ENCODE measurements around the gene AIDA. TPM values are rescaled to one million over a fixed set of nuclear protein-coding genes. Genes with fewer than 3 reads are reported as not detected.

AIDA gene
- polyA plus RNA-seq, 3 donors: 10.0 to 11.7 (median 11.7) TPM

DNA sequence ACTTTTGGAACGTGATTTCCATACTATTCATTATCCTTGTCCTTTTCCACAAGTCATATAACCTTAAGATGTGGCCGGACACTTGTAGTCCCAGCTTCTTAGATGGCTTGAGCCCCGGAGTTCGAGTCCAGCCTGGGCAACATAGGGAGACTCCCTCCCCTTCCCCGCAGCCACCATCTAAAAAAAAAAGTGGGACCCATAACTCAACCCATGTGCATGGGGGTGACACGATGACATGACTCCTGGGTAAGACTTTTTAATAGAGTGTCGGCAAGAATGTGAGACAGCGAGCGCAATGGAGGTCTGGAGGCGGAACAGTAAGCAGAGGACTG lies 68.7 kb downstream of the AIDA start:
- Histone ChIP-seq H3K79me2 (ENCODE audit: insufficient read depth, low read length) (peaks cover 26% of the 10 kb centered on the region), H4K20me1 (ENCODE audit: insufficient read depth, low read length) (no peaks in the 10 kb centered on the region), H3K9me3 (replicated peaks in 1 of 2; ENCODE audit: control insufficient read depth in 1 of 2, insufficient read depth in 1 of 2, low read length in 2 of 2) (no peaks in the 10 kb centered on the region), H3K4me2 (replicated peaks; ENCODE audit: extremely low read depth, low read length, poor library complexity, severe bottlenecking) (peak overlapping the region; percentile 83), H3K27me3 (ENCODE audit: control insufficient read depth in 2 of 2, insufficient read depth in 2 of 2, low read length in 2 of 2) (no peaks in the 10 kb centered on the region), H3K4me3 (replicated peaks in 1 of 3; ENCODE audit: low read depth in 2 of 3, low read length in 3 of 3) (peak overlapping the region; percentile 88 to 100 (median 95)), H3K9ac (ENCODE audit: insufficient read depth, low read length, poor library complexity, severe bottlenecking) (peak overlapping the region; percentile 98), H3K27ac (ENCODE audit: low read depth in 1 of 2, low read length in 2 of 2) (peak overlapping the region; percentile 92 to 100), H3K36me3 (replicated peaks in 1 of 2; ENCODE audit: control insufficient read depth in 1 of 2, insufficient read depth in 2 of 2, low read length in 2 of 2) (peaks cover 25 to 44% of the 10 kb centered on the region in 2 donors), H2AFZ (ENCODE audit: insufficient read depth, low read depth, low read length, poor library complexity, severe bottlenecking) (peak overlapping the region; percentile 99), H3K4me1 (ENCODE audit: control insufficient read depth in 1 of 2, insufficient read depth in 2 of 2, low read length in 2 of 2) (peaks cover 8 to 19% of the 10 kb centered on the region in 2 donors)
- DNase-seq: peak in 2 of 3 donors; percentile 16 to 51
- intact Hi-C loops (cut with micrococcal nuclease): no loop called here
- Mint-ChIP-seq H3K9me3 (peaks cover 0 to 2% (median 0%) of the 10 kb centered on the region in 7 donors), H3K27me3 (ENCODE audit: low read depth in 3 of 3) (peaks cover 0 to 2% (median 0%) of the 10 kb centered on the region in 3 donors), H3K36me3 (peaks cover 30 to 37% of the 10 kb centered on the region in 2 donors), H3K4me1 (peaks cover 19% of the 10 kb centered on the region), H3K4me3 (peak overlapping the region; percentile 96 to 99), H3K27ac (peak overlapping the region; percentile 97 to 100 (median 99))
- WGBS (ENCODE audit: insufficient coverage): 3% methylated on average over 8 of the region's 10 CpGs
- TF ChIP-seq, protein P1, sequence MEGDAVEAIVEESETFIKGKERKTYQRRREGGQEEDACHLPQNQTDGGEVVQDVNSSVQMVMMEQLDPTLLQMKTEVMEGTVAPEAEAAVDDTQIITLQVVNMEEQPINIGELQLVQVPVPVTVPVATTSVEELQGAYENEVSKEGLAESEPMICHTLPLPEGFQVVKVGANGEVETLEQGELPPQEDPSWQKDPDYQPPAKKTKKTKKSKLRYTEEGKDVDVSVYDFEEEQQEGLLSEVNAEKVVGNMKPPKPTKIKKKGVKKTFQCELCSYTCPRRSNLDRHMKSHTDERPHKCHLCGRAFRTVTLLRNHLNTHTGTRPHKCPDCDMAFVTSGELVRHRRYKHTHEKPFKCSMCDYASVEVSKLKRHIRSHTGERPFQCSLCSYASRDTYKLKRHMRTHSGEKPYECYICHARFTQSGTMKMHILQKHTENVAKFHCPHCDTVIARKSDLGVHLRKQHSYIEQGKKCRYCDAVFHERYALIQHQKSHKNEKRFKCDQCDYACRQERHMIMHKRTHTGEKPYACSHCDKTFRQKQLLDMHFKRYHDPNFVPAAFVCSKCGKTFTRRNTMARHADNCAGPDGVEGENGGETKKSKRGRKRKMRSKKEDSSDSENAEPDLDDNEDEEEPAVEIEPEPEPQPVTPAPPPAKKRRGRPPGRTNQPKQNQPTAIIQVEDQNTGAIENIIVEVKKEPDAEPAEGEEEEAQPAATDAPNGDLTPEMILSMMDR (IDR thresholded peaks at IDR 0.05): no peak

DNA sequence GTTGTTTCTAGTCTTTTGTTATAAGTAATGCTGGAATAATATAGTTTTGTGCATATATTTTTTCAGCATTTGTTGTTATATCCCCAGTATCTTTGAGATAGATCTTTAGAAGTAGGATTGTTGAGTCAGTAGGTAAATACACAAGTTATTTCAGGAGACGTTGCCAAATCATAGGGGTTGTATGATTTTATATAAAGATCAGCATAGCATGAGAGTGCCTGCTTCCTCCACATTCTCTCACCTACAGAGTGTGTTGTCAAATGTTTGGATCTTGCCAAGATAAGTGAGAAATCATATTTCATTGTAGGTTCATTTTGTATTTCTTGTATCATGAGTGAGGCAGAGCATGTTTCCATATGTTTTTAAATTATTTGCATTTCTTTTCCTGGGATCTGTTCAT lies 69.8 kb downstream of the AIDA start:
- DNase-seq: no peak
- Histone ChIP-seq H3K9me3 (replicated peaks in 1 of 2; ENCODE audit: control insufficient read depth in 1 of 2, insufficient read depth in 1 of 2, low read length in 2 of 2) (no peaks in the 10 kb centered on the region), H3K4me1 (ENCODE audit: control insufficient read depth in 1 of 2, insufficient read depth in 2 of 2, low read length in 2 of 2) (peaks cover 8 to 19% of the 10 kb centered on the region in 2 donors), H3K36me3 (replicated peaks in 1 of 2; ENCODE audit: control insufficient read depth in 1 of 2, insufficient read depth in 2 of 2, low read length in 2 of 2) (peaks cover 26 to 45% of the 10 kb centered on the region in 2 donors), H3K27ac (ENCODE audit: low read depth in 1 of 2, low read length in 2 of 2) (no peak overlapping the region), H2AFZ (ENCODE audit: insufficient read depth, low read depth, low read length, poor library complexity, severe bottlenecking) (no peak overlapping the region), H3K4me2 (replicated peaks; ENCODE audit: extremely low read depth, low read length, poor library complexity, severe bottlenecking) (no peak overlapping the region), H3K27me3 (ENCODE audit: control insufficient read depth in 2 of 2, insufficient read depth in 2 of 2, low read length in 2 of 2) (no peaks in the 10 kb centered on the region), H4K20me1 (ENCODE audit: insufficient read depth, low read length) (no peaks in the 10 kb centered on the region), H3K4me3 (replicated peaks in 1 of 3; ENCODE audit: low read depth in 2 of 3, low read length in 3 of 3) (no peak overlapping the region), H3K9ac (ENCODE audit: insufficient read depth, low read length, poor library complexity, severe bottlenecking) (no peak overlapping the region), H3K79me2 (ENCODE audit: insufficient read depth, low read length) (peaks cover 26% of the 10 kb centered on the region)
- Mint-ChIP-seq H3K36me3 (peaks cover 30 to 41% of the 10 kb centered on the region in 2 donors), H3K9me3 (peaks cover 0 to 2% (median 0%) of the 10 kb centered on the region in 7 donors), H3K27me3 (ENCODE audit: low read depth in 3 of 3) (peaks cover 0 to 2% (median 0%) of the 10 kb centered on the region in 3 donors), H3K4me1 (peaks cover 14% of the 10 kb centered on the region), H3K4me3 (no peak overlapping the region), H3K27ac (no peak overlapping the region)
- intact Hi-C loops (cut with micrococcal nuclease): no loop called here
- TF ChIP-seq, protein P1 (IDR thresholded peaks at IDR 0.05): no peak
- WGBS (ENCODE audit: insufficient coverage): no CpG with 5 or more reads among the region's 1 CpG

All from CD14-positive monocyte (primary cell).